ENCODE data around the gene KLHL21. TPM values are rescaled to one million over a fixed set of nuclear protein-coding genes. Genes with fewer than 3 reads are reported as not detected.

KLHL21 gene
- total RNA-seq, 1 experiment from 2014 or later = 17.6 TPM

- TF ChIP-seq IRF2 (CRISPR knock-in tag; IDR thresholded peaks at IDR 0.05; ENCODE audit: borderline replicate concordance, low read depth) (no peak), NR2C2 (CRISPR knock-in tag; IDR thresholded peaks at IDR 0.05) (no peak), IRF1 (CRISPR knock-in tag; IDR thresholded peaks at IDR 0.05) (no peak), MYBL2 (CRISPR knock-in tag; IDR thresholded peaks at IDR 0.05) (no peak)
Measured at GRCh38 chr1:6630027-6630426, 27.4 kb upstream of the KLHL21 start (continued).

GRCh38 chr1:6628971-6629479 lies 26.4 kb upstream of the KLHL21 start:
- POLR2A ChIA-PET = no interaction called here
- Mint-ChIP-seq H3K27ac (no peak overlapping the region), H3K27me3 (ENCODE audit: low read depth) (no peaks in the 10 kb centered on the region; the same call in 1 of the 2 replicates), H3K4me1 (peaks cover 12% of the 10 kb centered on the region), H3K4me3 (no peak overlapping the region), H3K36me3 (peaks cover 34% of the 10 kb centered on the region), H3K9me3 (no peaks in the 10 kb centered on the region)
- CTCF ChIA-PET = no interaction called here
- ATAC-seq (no peak), DNase-seq (ENCODE audit: low spot score) (no peak)
- TF ChIP-seq ZNF532 (CRISPR knock-in tag; IDR thresholded peaks at IDR 0.05; ENCODE audit: borderline replicate concordance) (no peak), GRHL2 (CRISPR knock-in tag; IDR thresholded peaks at IDR 0.05; ENCODE audit: insufficient replicate concordance, severe bottlenecking) (no peak), NR2C2 (CRISPR knock-in tag; IDR thresholded peaks at IDR 0.05) (no peak), RELA (CRISPR knock-in tag; IDR thresholded peaks at IDR 0.05; ENCODE audit: borderline replicate concordance) (no peak), ZNF671 (CRISPR knock-in tag; IDR thresholded peaks at IDR 0.05) (no peak), AR (CRISPR knock-in tag; IDR thresholded peaks at IDR 0.05) (no peak), SMAD4 (CRISPR knock-in tag; IDR thresholded peaks at IDR 0.05) (no peak), SP1 (CRISPR knock-in tag; conservative IDR thresholded peaks at IDR 0.05) (no peak), NFATC4 (CRISPR knock-in tag; IDR thresholded peaks at IDR 0.05) (no peak), FOXP1 (CRISPR knock-in tag; IDR thresholded peaks at IDR 0.05; ENCODE audit: borderline replicate concordance) (no peak), ETV6 (CRISPR knock-in tag; IDR thresholded peaks at IDR 0.05) (no peak), USF1 (CRISPR knock-in tag; IDR thresholded peaks at IDR 0.05) (no peak), ZNF423 (CRISPR knock-in tag; IDR thresholded peaks at IDR 0.05) (no peak), GABPB1 (CRISPR knock-in tag; IDR thresholded peaks at IDR 0.05) (no peak), NR3C1 (CRISPR knock-in tag; conservative IDR thresholded peaks at IDR 0.05; ENCODE audit: low read depth) (no peak), ATF3 (CRISPR knock-in tag; conservative IDR thresholded peaks at IDR 0.05) (no peak)

Measured in WTC11 (cell line).